Panc1 (cell line): ENCODE measurements around the gene OR2V2.

Source experiments
- CTCF ChIP-seq: fragments of 450-650 bp; IDR thresholded peaks from 2 replicates; pipeline ENCODE4 v1.5.1; 2017; ENCODE audit warnings: mild to moderate bottlenecking
- POLR2AphosphoS5 ChIP-seq: IDR thresholded peaks from 2 replicates; pipeline ENCODE4 v1.6.1; 2012; ENCODE audit warnings: mild to moderate bottlenecking, low read depth, low read length, moderate library complexity
- REST ChIP-seq, 2 experiments: IDR thresholded peaks; 2 replicates each; pipeline ENCODE4 v1.6.1; 2011 to 2012; ENCODE audit warnings: low read depth in 2 of 2, control low read depth in 1 of 2, low read length in 1 of 2, mild to moderate bottlenecking in 1 of 2, moderate library complexity in 1 of 2; ENCODE audit not compliant: insufficient read depth in 1 of 2
- SIN3A ChIP-seq: IDR thresholded peaks from 2 replicates; pipeline ENCODE4 v1.6.1; 2012; ENCODE audit warnings: low read depth, mild to moderate bottlenecking, low read length, moderate library complexity, borderline replicate concordance; ENCODE audit not compliant: insufficient read depth
- TCF7L2 ChIP-seq: IDR thresholded peaks from 2 replicates; pipeline ENCODE4 v1.6.1; 2011; ENCODE audit warnings: mild to moderate bottlenecking, low read depth, low read length, inconsistent platforms

- no peak for TF ChIP-seq CTCF
- no peak for TF ChIP-seq SIN3A
- no peak for TF ChIP-seq POLR2AphosphoS5
- TF ChIP-seq REST (IDR thresholded peaks at IDR 0.05; ENCODE audit: insufficient read depth in 1 of 2, low read depth in 2 of 2, low read length in 1 of 2): no peak
- no peak for TF ChIP-seq TCF7L2
These were observed 24.4 kb downstream of the OR2V2 start for GRCh38 chr5:181171782-181172181.
